ENCODE measurements around the gene ADH1A. TPM values are rescaled to one million over a fixed set of nuclear protein-coding genes. Genes with fewer than 3 reads are reported as not detected.

The ADH1A gene
- total RNA-seq, 2 experiments from 2014 or later: not detected

GRCh38 chr4:99324979-99325378 is 34.2 kb upstream of the ADH1A start:
- Mint-ChIP-seq H3K4me1 (ENCODE audit: low read depth) (no peaks in the 10 kb centered on the region), H3K9me3 (no peaks in the 10 kb centered on the region), H3K4me3 (no peak overlapping the region), H3K36me3 (ENCODE audit: low read depth) (no peaks in the 10 kb centered on the region), H3K27ac (no peak overlapping the region), H3K27me3 (peaks cover 6% of the 10 kb centered on the region)
- Histone ChIP-seq H3K36me3 (ENCODE audit: insufficient read depth, low read length) (no peaks in the 10 kb centered on the region), H3K4me1 (ENCODE audit: insufficient read depth, low read length) (no peaks in the 10 kb centered on the region), H3K4me3 (ENCODE audit: low read length) (no peak overlapping the region), H3K27ac (ENCODE audit: low read depth in 1 of 2, low read length in 2 of 2) (no peak overlapping the region), H3K9me3 (ENCODE audit: control insufficient read depth in 1 of 2, insufficient read depth in 1 of 2, low read length in 2 of 2) (peaks cover 0 to 5% of the 10 kb centered on the region in 2 experiments), H3K27me3 (ENCODE audit: control insufficient read depth in 1 of 2, insufficient read depth in 2 of 2, low read length in 2 of 2) (no peaks in the 10 kb centered on the region)
- no peak for ATAC-seq (ENCODE audit: poor library complexity)
- intact Hi-C loops (cut with DNase I, micrococcal nuclease): no loop called here
- no peak for TF ChIP-seq CTCF (IDR thresholded peaks at IDR 0.05)
- POLR2A ChIA-PET: no interaction called here
- CTCF ChIA-PET: no interaction called here
- DNase-seq: no peak

- ChIA-PET POLR2A (no interaction called here), CTCF (no interaction called here)
- Mint-ChIP-seq H3K9me3 (no peaks in the 10 kb centered on the region), H3K27me3 (peaks cover 8% of the 10 kb centered on the region), H3K4me1 (ENCODE audit: low read depth) (no peaks in the 10 kb centered on the region), H3K27ac (no peak overlapping the region), H3K4me3 (no peak overlapping the region), H3K36me3 (ENCODE audit: low read depth) (no peaks in the 10 kb centered on the region)
- H3K27ac ChIP-seq (ENCODE audit: low read depth in 1 of 2, low read length in 2 of 2): no peak overlapping the region
- peaks cover 0 to 5% of the 10 kb centered on the region in 2 experiments for H3K9me3 ChIP-seq (ENCODE audit: control insufficient read depth in 1 of 2, insufficient read depth in 1 of 2, low read length in 2 of 2)
- intact Hi-C loops (cut with DNase I, micrococcal nuclease): no loop called here
- no peaks in the 10 kb centered on the region for H3K4me1 ChIP-seq (ENCODE audit: insufficient read depth, low read length)
- H3K36me3 ChIP-seq (ENCODE audit: insufficient read depth, low read length): no peaks in the 10 kb centered on the region
- DNase-seq (no peak), ATAC-seq (ENCODE audit: poor library complexity) (no peak)
- H3K4me3 ChIP-seq (ENCODE audit: low read length): no peak overlapping the region
- no peaks in the 10 kb centered on the region for H3K27me3 ChIP-seq (ENCODE audit: control insufficient read depth in 1 of 2, insufficient read depth in 2 of 2, low read length in 2 of 2)
- TF ChIP-seq CTCF (IDR thresholded peaks at IDR 0.05): no peak
Measured at GRCh38 chr4:99324361-99324760, 33.6 kb upstream of the ADH1A start.

DNA sequence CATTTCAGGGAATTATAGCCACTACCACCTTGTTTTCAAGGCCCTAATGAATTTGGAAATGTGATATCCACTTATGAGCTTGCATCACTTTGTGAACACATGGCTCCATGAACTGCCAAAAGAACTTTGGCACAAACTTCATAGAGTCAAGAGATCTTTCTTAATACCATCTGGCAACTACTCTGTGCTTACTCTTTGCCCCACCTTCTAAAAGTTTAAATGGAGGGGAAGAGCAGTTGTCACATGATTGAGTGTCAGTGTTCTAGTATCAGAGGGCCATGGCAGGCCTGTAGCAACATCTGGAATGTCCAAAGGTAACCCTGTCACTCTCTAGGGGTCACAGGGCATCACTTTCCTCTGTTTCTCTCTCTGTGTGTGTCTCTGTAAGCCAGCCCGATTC is 33.0 kb upstream of the ADH1A start:
- H3K9me3 ChIP-seq (ENCODE audit: control insufficient read depth in 1 of 2, insufficient read depth in 1 of 2, low read length in 2 of 2): peaks cover 0 to 5% of the 10 kb centered on the region in 2 experiments
- no peaks in the 10 kb centered on the region for H3K27me3 ChIP-seq (ENCODE audit: control insufficient read depth in 1 of 2, insufficient read depth in 2 of 2, low read length in 2 of 2)
- H3K27ac ChIP-seq (ENCODE audit: low read depth in 1 of 2, low read length in 2 of 2): no peak overlapping the region
- no peak overlapping the region for H3K4me3 ChIP-seq (ENCODE audit: low read length)
- no peaks in the 10 kb centered on the region for H3K4me1 ChIP-seq (ENCODE audit: insufficient read depth, low read length)
- Mint-ChIP-seq H3K9me3 (no peaks in the 10 kb centered on the region), H3K36me3 (ENCODE audit: low read depth) (no peaks in the 10 kb centered on the region), H3K27ac (no peak overlapping the region), H3K27me3 (peaks cover 12% of the 10 kb centered on the region), H3K4me3 (no peak overlapping the region), H3K4me1 (ENCODE audit: low read depth) (no peaks in the 10 kb centered on the region)
- TF ChIP-seq CTCF (IDR thresholded peaks at IDR 0.05): no peak
- ChIA-PET CTCF (no interaction called here), POLR2A (no interaction called here)
- DNase-seq (no peak), ATAC-seq (ENCODE audit: poor library complexity) (no peak)
- H3K36me3 ChIP-seq (ENCODE audit: insufficient read depth, low read length): no peaks in the 10 kb centered on the region
- intact Hi-C loops (cut with DNase I, micrococcal nuclease): no loop called here
